OCI-LY1 (cell line): ENCODE results near the gene CTNNA3.

Experiments
- EZH2 ChIP-seq: fragments of 200-600 bp; sonication (generic), shearing (Covaris generic); IDR thresholded peaks from 2 replicates; pipeline ENCODE4 v1.8.0; 2017; ENCODE audit warnings: borderline replicate concordance, mixed run types, mild to moderate bottlenecking, antibody characterized with exemption, low read length, moderate library complexity, mixed read lengths
- TF ChIP-seq, protein P1 (sequence below): fragments of 200-600 bp; sonication (generic), shearing (Covaris generic); IDR thresholded peaks from 2 replicates; pipeline ENCODE4 v1.5.1; 2017; ENCODE audit warnings: mild to moderate bottlenecking, antibody characterized with exemption, low read length, moderate library complexity, mixed read lengths

GRCh38 chr10:66983475-66983818 lies 712.5 kb downstream of the CTNNA3 start:
- TF ChIP-seq, protein P1, sequence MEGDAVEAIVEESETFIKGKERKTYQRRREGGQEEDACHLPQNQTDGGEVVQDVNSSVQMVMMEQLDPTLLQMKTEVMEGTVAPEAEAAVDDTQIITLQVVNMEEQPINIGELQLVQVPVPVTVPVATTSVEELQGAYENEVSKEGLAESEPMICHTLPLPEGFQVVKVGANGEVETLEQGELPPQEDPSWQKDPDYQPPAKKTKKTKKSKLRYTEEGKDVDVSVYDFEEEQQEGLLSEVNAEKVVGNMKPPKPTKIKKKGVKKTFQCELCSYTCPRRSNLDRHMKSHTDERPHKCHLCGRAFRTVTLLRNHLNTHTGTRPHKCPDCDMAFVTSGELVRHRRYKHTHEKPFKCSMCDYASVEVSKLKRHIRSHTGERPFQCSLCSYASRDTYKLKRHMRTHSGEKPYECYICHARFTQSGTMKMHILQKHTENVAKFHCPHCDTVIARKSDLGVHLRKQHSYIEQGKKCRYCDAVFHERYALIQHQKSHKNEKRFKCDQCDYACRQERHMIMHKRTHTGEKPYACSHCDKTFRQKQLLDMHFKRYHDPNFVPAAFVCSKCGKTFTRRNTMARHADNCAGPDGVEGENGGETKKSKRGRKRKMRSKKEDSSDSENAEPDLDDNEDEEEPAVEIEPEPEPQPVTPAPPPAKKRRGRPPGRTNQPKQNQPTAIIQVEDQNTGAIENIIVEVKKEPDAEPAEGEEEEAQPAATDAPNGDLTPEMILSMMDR: no peak
- TF ChIP-seq EZH2: no peak
